ENCODE results near the gene HOXB6.

Gene HOXB6

GRCh38 chr17:48621410-48622392, 16.9 kb upstream of the HOXB6 start:
- DNase-seq = no peak

- DNase-seq = no peak
Observed at GRCh38 chr17:48620461-48621139, 15.8 kb upstream of the HOXB6 start.

- DNase-seq = no peak
Observed at GRCh38 chr17:48619826-48620449, 15.2 kb upstream of the HOXB6 start.

- DNase-seq = peak; percentile 48
Observed at GRCh38 chr17:48618256-48618896, 13.6 kb upstream of the HOXB6 start.

- no peak for DNase-seq
Observed at GRCh38 chr17:48617471-48618255, 12.9 kb upstream of the HOXB6 start.

- no peak for DNase-seq
Observed at GRCh38 chr17:48616717-48617470, 12.1 kb upstream of the HOXB6 start.

- no peak for DNase-seq
Observed at GRCh38 chr17:48615963-48616716, 11.4 kb upstream of the HOXB6 start.

GRCh38 chr17:48615047-48615962, 10.5 kb upstream of the HOXB6 start, which contains the start of gene HOXB8:
HOXB8 (minus strand) TSS chr17:48615292; CDS start chr17:48614704, 588 bp downstream.
- no peak for DNase-seq

- DNase-seq = no peak
Observed at GRCh38 chr17:48613862-48614694, 9.3 kb upstream of the HOXB6 start.

GRCh38 chr17:48612854-48613691, 8.3 kb upstream of the HOXB6 start:
- DNase-seq = no peak

- no peak for DNase-seq
Observed at GRCh38 chr17:48612456-48612853, 7.7 kb upstream of the HOXB6 start.

- no peak for DNase-seq
Observed at GRCh38 chr17:48611681-48612455, 7.1 kb upstream of the HOXB6 start.

GRCh38 chr17:48611213-48611612, 6.4 kb upstream of the HOXB6 start:
- DNase-seq = no peak

GRCh38 chr17:48610282-48611211, 5.8 kb upstream of the HOXB6 start, which contains the start of gene HOXB7:
HOXB7 (minus strand) TSS chr17:48611017; CDS start chr17:48610918, 99 bp downstream.
- no peak for DNase-seq

- DNase-seq = no peak
Observed at GRCh38 chr17:48609759-48610281, 5.0 kb upstream of the HOXB6 start.

Data from GDM1 (cell line).